GM12865 (cell line): ENCODE measurements around the gene ABCC3.

Experiments used
- DNase-seq: peaks from one replicate; pipeline ENCODE4 v3.0.0; 2010; ENCODE audit warnings: low read depth
- H3K4me3 ChIP-seq: 2 replicates; pipeline ENCODE4 v1.5.1; 2011; ENCODE audit warnings: mild to moderate bottlenecking, low read depth, low read length, control low read depth
- CTCF ChIP-seq: IDR thresholded peaks from 2 replicates; pipeline ENCODE4 v1.5.1; 2011; ENCODE audit warnings: low read length, control low read depth, low read depth, inconsistent platforms; ENCODE audit not compliant: insufficient read depth; ENCODE audit errors: missing control alignments

The ABCC3 gene

GRCh38 chr17:50725769-50726655, 91.3 kb downstream of the ABCC3 start:
- DNase-seq = no peak
- H3K4me3 ChIP-seq = no peak overlapping the region
- TF ChIP-seq CTCF = no peak

- TF ChIP-seq CTCF = no peak
- no peak overlapping the region for H3K4me3 ChIP-seq
These were observed 93.4 kb downstream of the ABCC3 start for GRCh38 chr17:50728112-50728429.

GRCh38 chr17:50728881-50729765, 94.4 kb downstream of the ABCC3 start:
- no peak overlapping the region for H3K4me3 ChIP-seq
- no peak for DNase-seq
- TF ChIP-seq CTCF = no peak

More at GRCh38 chr17:50728112-50728429, 93.4 kb downstream of the ABCC3 start:
- DNase-seq = no peak

GRCh38 chr17:50731575-50732460, 97.1 kb downstream of the ABCC3 start:
- no peak overlapping the region for H3K4me3 ChIP-seq
- DNase-seq = no peak

GRCh38 chr17:50735287-50735686, 100.6 kb downstream of the ABCC3 start:
- no peak overlapping the region for H3K4me3 ChIP-seq
- no peak for DNase-seq
- no peak for TF ChIP-seq CTCF

More at GRCh38 chr17:50731575-50732460, 97.1 kb downstream of the ABCC3 start:
- no peak for TF ChIP-seq CTCF

GRCh38 chr17:50737118-50737698, 102.5 kb downstream of the ABCC3 start:
- no peak for TF ChIP-seq CTCF
- peak; percentile 20 for DNase-seq
- no peak overlapping the region for H3K4me3 ChIP-seq
